ENCODE data around the gene MRPL50.

MRPL50 gene

DNA sequence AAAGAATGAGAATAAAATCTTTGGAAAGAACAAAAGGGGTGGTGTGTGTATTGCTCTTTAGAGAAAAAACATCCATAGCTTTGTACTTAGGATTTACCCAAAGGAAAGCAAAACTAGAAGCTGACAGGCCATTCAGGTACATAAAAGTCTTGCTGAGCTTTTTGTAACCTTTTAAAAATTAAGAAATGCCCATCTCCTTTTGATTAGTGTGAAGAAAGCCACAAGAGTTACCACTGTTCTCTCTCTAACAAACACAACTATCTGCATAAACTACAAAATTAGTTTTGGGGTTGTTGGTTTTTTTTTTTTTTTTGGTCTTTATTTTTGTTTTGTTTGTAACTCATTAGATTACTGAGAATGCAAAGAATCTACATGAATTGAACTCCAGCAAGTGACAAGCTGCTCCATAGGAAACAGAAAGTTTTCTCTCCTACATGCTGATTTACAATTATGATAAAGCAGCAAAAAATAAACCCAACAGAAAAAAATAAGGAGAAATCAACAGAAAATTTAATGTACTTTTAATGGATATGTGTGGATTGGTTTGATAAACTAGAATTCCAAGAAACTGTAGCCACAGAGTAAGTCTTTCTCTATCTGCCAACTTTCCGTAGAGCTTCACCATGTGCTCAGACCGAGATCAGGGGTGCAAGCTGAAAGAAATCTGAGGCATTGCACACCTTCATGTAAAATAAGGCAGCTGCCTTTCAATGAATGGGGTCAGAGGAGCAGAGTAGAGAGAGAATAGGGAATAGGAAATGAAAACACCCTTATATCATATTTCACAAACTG lies 25.9 kb downstream of the MRPL50 start:
- DNase-seq = no peak

DNA sequence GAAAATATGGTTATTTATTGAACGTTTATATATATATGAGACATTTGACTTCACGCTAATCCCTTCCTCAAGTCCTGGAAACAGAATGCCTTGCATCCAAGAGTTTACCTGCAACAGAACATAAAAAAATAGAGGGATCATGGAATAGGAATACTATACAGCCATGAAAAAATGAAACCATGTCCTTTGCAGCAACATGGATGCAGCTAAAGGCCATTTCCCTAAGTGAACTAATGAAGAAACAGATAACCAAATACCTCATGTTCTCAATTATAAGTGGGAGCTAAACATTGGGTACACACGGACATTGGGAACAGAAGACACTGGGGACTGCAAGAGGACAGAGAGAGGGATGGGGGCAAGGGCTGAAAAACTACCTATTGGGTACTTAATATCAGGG lies 26.6 kb downstream of the MRPL50 start:
- DNase-seq = no peak

DNA sequence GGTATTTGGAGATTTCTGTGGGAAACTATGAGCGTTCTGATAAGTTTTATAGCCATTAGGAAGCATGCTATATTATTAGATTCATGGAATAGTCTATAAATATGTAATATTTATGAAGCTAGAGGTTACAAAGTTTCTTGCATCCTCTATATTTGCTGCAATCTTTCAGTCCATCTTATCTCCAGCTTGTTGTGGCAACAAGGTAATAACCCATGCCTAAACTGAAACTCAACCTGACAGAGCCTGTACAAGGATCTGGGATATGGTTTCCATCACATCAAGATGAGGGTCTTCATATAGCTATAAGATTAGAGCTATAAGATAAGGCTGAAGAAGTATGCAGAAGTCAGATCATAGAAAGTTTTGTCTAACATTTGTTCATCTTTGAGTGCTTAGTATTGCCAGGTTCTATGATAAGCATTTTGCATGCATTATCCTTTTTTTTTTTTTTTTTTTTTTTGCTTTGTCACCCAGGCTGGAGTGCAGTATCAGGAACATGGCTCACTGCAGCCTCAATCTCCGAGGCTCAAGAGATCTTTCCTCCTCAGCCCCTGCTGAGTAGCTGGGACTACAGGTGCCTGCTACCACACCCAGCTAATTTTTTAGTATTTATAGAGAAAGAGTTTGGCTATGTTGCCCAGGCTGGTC lies 28.4 kb downstream of the MRPL50 start:
- no peak for DNase-seq

DNA sequence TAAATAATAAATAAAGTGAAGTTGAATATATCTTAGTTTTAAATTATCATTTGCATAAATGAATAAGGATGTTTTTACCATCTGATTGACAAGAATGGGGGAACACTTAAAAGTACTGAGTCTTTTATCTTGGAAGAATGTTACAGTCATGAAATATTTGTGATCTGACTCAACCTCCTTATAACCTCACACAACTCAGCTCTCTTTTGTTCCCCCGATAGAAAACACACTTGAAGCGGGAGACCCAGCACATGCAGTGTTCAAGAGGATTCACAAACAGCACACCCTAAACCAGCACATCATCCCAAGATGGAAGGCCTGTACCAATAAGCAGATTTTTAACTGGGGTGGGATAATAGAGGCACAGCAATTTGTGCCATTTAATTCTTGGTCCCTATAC lies 29.1 kb downstream of the MRPL50 start:
- DNase-seq = no peak

DNA sequence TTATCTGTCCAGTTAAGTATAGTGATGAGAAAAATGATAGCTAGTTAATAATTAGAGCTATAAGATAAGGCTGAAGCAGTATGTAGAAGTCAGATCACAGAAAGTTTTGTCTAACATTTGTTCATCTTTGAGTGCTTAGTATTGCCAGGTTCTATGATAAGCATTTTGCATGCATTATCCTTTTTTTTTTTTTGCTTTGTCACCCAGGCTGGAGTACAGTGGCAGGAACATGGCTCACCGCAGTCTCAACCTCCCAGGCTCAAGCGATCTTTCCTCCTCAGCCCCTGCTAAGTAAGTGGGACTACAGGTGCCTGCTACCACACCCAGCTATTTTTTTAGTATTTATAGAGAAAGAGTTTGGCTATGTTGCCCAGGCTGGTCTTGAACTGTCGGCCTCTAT lies 31.1 kb downstream of the MRPL50 start:
- no peak for DNase-seq

DNA sequence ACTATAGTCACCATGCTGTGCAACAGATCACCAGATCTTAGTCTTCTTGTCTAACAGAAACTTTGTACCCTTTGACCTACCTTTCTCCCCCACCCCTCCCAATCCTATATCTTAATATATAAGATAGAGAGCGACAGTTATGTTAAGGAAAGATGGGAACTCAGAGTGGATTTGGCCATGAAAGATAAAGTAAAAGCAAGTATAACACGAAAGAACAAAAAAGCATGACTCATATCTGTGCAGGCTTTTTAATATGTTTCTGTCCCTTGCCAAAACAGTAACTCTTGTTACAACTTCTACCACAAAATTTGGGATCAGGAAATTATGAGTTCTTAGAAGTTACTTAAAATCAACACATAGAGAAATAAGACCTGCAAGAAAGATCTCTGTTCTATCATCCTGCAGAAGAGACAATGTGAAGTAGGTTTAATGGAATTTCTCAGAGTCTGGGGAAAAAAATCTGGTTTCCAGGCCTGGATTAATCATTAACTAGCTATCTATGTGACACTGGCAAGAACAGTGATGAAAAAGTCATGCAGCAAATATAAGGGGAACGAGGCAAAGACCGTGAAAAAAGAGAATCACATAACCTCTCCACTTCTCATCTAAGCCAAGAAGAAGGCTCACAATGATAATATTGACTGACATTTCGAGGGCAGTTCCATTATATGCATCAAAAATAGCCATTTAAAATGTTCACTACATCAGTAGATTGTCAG lies 32.2 kb downstream of the MRPL50 start:
- no peak for DNase-seq

DNA sequence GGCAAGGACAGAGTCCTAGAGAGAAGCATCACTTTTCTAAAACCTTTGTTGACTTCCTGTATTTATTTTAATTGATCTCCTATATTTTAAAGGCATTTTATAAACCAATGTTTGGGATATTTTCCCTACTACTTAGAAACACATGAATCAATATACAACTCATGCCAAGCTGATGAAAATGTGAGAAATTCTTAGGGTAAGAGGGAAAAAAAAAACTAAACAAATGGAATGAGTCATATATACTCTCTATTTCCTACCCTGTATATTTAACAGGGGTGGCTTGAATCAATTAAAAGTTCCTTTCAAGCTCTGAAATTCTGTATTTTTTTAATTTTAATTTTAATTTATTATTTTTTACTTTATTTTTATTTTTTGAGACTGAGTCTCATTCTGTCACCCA lies 33.2 kb downstream of the MRPL50 start:
- no peak for DNase-seq

DNA sequence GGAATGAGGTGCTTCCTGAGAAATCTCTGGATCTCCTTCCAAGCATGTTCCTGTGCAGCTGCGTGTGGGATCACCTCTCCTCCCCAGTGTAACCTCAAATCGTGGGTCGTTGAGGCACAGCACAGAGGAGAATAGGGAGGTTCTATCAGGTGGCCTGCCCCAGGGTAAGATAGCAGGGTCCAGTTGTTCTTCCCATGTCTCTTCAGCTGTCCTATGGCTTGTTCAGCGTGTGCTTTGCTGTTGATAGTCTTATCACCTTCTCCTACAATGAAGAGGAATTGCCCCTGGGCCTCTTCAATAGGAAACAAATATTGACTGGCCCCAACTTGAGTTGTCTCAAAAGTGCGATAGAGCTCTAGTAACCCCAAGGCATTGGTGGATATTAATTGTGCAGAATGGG lies 36.0 kb downstream of the MRPL50 start:
- no peak for DNase-seq

DNA sequence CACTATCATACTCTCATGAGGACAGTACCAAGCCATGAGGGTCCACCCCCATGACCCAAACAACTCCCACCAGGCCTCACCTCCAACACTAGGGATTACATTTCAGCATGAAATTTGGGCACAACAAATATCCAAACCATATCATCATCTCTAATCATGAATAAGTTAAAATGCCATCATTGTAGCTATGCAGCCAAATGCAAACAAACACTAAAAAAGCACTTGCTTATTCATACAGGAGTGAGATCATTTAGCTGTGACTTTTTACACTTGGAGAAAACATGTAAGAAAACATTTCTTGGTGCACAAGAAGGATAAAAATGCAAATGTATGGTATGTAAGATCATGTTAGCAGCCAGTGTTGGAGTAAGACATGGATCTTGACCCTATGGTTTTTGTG lies 37.8 kb downstream of the MRPL50 start:
- DNase-seq = no peak

DNA sequence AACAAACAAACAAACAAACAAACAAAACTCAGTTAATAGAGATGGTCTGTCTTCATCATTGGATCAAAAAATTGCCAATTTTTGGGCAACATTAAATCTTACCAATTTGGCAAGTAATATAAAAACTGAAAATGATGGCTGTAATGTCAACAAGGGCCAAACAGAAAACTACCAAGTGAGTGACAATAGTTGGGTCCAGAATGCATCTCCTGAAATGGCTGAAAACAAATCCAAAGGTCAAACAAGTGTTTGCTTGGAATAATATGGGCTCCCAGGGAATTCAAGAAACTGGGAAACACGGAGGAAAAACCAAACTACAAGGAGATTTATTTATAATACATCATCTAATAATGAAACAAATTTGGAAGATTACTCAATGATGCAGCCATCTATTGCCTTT lies 38.7 kb downstream of the MRPL50 start:
- DNase-seq = no peak

DNA sequence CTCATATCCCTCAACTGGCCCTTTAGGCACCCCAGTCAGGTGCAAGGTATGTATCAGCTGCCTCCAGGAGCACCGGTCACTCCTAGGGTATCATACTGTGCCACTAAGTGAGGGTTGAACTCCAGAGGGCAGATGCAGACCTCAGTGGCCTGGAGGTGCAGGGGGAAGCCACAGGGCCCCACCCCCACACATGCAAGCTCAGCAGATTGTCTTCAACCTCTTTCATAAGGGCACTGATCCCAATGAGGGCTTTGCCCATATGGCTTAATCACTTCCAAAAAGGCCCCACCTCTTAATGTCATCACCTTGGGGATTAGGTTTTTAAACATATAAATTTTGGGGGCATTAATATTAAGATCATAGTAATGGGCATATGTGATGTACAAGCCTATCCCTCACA lies 41.8 kb downstream of the MRPL50 start:
- no peak for DNase-seq

DNA sequence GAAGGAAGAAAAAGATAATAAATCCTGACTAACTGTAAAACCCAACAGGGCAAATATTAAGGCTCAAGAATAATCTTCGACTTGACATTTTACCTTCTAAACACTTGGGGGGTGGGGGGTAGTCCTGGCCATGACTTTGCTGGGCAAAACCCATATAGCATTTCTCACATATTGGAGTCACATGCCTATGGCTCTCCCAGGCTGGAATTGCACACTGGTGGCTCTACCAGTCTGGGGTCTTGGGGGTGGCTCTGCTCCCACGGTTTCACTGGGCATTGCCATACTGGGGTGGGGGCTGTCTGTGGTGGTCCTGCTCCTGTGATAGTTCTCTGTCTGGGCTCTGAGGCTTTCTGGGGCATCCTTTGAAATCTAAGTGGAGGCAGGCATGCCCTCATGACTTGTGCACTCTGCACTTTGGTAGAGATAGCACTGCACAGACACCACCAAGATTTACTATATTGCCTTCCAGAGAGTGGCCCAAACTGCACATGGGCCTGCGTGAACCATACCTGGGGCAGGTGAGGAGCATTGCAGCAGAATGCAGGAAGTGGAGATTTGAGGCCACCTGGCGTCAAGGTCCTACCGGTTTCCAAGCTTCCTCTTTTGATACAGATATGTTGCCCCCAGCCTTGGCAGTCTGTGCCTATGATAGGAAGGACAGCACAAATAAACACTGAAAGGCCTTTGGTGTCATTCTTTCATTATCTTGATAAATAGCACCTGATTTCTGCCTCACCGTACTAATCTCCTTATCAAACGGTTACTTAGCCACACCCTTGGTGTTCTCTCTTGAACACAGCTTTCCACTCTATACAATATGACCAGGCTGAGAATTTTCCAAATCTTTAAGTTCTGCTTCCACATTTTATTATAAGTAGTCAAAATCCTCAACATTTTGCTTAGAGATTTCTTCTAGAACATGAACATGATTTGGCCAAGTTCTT lies 43.4 kb downstream of the MRPL50 start:
- DNase-seq = no peak

DNA sequence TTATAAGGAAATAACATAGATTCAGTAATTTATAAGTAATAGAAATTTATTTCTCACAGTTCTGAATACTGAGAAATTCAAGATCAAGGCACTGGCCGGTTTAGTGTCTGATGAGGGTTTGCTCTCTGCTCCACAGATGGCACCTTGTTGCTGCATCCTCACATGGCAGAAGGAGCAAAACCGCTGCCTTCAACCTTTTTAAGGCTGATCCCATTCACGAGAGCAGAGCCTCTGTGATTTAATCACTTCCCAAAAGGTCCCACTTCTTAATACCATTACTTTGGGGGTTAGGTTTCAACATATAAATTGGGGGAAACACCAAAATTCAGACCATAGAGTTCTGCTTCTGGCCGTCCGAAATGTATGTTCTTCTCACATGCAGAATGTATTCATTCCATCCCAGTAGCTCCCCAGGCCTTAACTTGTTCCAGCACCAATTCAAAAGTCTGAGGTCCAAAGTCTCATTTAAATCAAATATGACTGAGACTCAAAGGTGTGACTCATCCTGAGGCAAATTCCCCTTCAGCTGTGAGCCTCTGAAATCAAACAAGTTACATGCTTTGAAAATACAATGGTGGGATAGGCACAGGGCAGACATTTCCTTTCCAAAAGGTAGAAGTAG lies 44.2 kb downstream of the MRPL50 start:
- no peak for DNase-seq

DNA sequence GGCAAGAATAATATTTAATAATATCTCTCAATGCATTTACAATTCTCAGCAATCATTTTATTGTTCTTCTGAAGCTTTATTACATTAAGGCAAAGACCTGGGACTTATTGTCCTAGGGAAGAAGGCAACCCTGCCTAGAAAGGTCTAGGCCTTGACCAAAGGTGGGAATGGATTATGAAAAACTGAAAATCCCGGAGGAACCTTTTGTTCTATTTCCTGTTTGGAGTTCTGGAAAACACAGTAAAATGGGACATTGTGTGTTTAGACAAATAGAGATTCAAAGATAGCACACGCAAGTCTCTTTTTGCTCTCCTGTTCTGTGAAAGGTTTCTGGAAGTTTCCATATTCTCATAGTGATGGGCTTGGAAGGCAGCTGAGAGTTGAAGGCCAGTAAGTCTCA lies 44.7 kb downstream of the MRPL50 start:
- no peak for DNase-seq

DNA sequence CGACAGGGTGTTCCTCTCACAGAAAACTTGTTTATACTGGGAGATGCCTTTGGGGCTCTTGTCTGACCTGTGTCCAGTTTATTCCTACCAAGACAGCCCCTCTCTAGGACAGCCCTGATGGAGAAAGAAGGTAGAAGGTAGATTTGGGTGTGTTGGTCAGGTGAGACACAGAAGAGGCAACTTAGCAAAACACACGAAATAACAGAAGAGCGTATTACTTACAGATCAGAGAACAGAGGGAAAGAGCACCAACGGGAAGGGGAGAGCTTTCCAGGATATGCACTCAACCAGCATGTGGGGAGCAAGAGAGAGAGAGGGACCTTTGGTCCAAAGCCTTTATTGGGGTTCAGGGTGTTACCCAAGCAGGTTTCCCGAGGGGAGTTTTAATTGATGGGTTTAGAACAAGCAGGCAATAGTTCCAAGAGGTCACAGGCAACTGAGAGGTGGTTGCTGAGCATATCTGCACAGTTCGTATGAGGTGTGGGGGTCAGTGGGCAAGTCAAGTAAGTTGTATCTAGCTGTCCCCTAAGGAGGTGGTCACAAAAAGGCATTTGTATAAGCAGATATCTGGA lies 45.4 kb downstream of the MRPL50 start:
- DNase-seq = no peak

DNA sequence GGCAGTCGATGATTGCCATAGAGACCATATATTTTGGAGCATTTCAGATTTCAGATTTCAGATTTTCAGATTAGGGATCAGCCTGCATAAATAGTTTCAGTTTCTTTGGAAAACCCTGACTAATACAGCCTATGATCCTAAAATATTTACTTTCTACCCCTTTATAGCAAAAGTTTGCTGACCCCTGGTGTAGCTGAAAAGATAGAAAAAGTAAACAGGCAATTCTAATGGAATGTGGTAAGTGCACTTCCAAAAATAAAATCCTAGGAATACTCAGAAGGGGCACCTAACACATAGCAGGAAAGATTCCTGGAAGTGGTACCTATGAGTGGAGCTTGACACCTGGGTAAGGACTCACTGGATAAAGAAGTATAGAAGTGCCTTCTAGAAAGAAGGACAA lies 48.1 kb downstream of the MRPL50 start:
- no peak for DNase-seq

DNA sequence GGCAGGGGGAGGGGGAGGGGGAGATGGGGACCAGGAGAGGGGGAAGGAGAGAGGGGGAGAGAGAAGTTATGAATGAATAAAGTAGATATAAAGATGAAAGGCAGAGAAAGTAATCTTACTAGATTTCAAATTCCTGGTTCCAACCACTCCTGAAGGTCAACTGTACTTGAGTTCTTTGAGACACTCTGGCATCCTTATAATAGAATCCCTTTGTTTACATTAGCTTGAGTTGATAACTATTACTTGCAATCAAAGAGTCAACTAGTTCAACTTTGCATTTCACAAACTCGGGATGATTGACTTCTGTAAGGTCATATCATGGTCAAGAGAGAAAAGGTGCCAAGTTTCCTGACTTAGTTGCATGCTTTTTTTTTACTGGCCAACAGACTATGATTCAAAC lies 55.8 kb downstream of the MRPL50 start:
- DNase-seq = no peak

DNA sequence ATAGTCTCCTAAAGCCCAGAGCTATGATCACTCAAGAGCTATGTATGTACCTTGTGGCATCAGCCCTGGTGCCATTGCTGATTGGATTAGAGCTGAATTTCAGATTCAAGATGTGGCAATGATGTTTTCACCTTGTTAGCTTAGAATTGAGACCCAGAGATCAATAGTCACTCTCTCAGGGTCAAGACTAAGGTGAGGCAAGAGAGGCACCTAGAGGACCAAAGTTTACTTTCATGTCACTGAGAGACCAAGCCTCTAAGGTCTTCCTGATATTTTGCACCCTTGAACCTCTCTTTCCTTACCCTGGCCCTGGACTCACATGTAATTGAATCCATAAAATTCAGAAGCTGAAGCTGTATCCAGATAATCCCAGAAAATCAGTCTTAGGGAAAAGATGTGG lies 56.5 kb downstream of the MRPL50 start:
- no peak for DNase-seq

All from CD4-positive, alpha-beta T cell treated with Interleukin-12 subunit alpha and Interleukin-12 subunit beta, for 1 hour (primary cell).